Gastroesophageal sphincter (tissue), 4 donors: ENCODE measurements around the gene ERMP1. TPM values are rescaled to one million over a fixed set of nuclear protein-coding genes. Genes with fewer than 3 reads are reported as not detected.

Experiments used
- ATAC-seq: fragments of 150-250 bp; one replicate; pipeline ENCODE4 v1.9.1; 2016; ENCODE audit warnings: mild to moderate bottlenecking, moderate library complexity
- H3K27ac ChIP-seq, 4 donors: fragments of 200-600 bp; sonication (generic) in 3 of 4; 1 replicate in 3 of 4; 2 replicates in 1 of 4; pipeline ENCODE4 v1.5.1; 2016 to 2019
- H3K27me3 ChIP-seq: fragments of 200-600 bp; sonication (generic); one replicate; pipeline ENCODE4 v1.5.1; 2019
- H3K36me3 ChIP-seq, 2 donors: fragments of 200-600 bp; sonication (generic); one replicate each; pipeline ENCODE4 v1.5.1; 2019; ENCODE audit warnings: control low read depth in 1 of 2
- H3K4me1 ChIP-seq, 3 donors: fragments of 200-600 bp; sonication (generic); 1 replicate in 2 of 3; 2 replicates in 1 of 3; pipeline ENCODE4 v1.5.1; 2016 to 2019; ENCODE audit warnings: control low read depth in 2 of 3
- H3K4me3 ChIP-seq, 2 donors: fragments of 200-600 bp; sonication (generic); one replicate each; pipeline ENCODE4 v1.5.1; 2019; ENCODE audit warnings: mild to moderate bottlenecking in 1 of 2, moderate library complexity in 1 of 2
- H3K9me3 ChIP-seq, 3 donors: fragments of 200-600 bp; sonication (generic); one replicate each; pipeline ENCODE4 v1.5.1; 2017 to 2019; ENCODE audit warnings: control low read depth in 2 of 3
- EP300 ChIP-seq: sonication (generic); formaldehyde crosslinking; IDR thresholded peaks from one replicate; pipeline ENCODE4 v1.6.1; 2017; ENCODE audit warnings: antibody characterized with exemption, mild to moderate bottlenecking
- POLR2A ChIP-seq, 2 donors: fragments of 450-650 bp; IDR thresholded peaks; one replicate each; pipeline ENCODE4 v1.6.1; 2017; ENCODE audit warnings: antibody characterized with exemption in 2 of 2, mild to moderate bottlenecking in 2 of 2, moderate library complexity in 1 of 2
- POLR2AphosphoS5 ChIP-seq: sonication (generic); formaldehyde crosslinking; IDR thresholded peaks from one replicate; pipeline ENCODE4 v1.6.1; 2017; ENCODE audit warnings: antibody characterized with exemption
- WGBS, 2 donors: methylation state at CpG; one replicate each; pipeline ENCODE4 v1.1.5; 2018; ENCODE audit warnings: low coverage in 1 of 2; 5-methylcytosine and 5-hydroxymethylcytosine counted together
- total RNA-seq, 4 donors: library from RNA; depleted of rRNA; stranded (reverse); fragments of >200 nt; gene quantifications; one replicate each; pipeline ENCODE4 v1.1.0, GENCODE V29; 2016
- TF ChIP-seq, protein P1 (sequence below), 4 experiments: fragments of 200-600 bp in 2 of 4; fragments of 450-650 bp in 2 of 4; sonication (generic) in 1 of 4; IDR thresholded peaks; one replicate each; pipeline ENCODE4 v1.5.1; 2017 to 2019; ENCODE audit warnings: antibody characterized with exemption in 4 of 4, mild to moderate bottlenecking in 2 of 4, moderate library complexity in 2 of 4

Gene ERMP1
- total RNA-seq, 4 donors from 2014 or later = 6.6 to 12.2 (median 11.7) TPM

DNA sequence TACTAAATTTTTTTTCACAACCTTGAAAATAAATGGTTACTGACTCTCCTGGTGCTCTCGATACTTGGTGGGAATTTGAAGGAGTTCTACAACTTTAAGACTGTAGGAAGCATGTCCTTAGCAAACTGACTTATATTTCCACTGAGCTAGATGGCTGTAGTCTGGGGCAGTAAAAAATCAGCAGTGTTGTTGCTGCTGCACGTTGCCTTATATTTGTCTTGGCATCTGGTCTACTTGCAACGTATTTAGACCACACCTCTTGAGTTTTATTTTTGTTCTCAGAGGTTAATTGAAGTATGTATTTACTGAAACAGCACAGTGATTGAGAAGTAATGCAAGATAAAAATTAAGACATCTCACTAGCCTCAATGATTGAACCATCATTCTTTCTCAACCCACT is 76.3 kb downstream of the ERMP1 start:
- no peak for ATAC-seq
- no peaks in the 10 kb centered on the region for H3K9me3 ChIP-seq
- H3K27ac ChIP-seq = no peak overlapping the region
- H3K36me3 ChIP-seq = peaks cover 0 to 69% of the 10 kb centered on the region in 2 donors
- 72 to 83% methylated on average over 3 of the region's 3 CpGs for WGBS, 2 donors
- H3K4me3 ChIP-seq = no peak overlapping the region
- TF ChIP-seq, protein P1, sequence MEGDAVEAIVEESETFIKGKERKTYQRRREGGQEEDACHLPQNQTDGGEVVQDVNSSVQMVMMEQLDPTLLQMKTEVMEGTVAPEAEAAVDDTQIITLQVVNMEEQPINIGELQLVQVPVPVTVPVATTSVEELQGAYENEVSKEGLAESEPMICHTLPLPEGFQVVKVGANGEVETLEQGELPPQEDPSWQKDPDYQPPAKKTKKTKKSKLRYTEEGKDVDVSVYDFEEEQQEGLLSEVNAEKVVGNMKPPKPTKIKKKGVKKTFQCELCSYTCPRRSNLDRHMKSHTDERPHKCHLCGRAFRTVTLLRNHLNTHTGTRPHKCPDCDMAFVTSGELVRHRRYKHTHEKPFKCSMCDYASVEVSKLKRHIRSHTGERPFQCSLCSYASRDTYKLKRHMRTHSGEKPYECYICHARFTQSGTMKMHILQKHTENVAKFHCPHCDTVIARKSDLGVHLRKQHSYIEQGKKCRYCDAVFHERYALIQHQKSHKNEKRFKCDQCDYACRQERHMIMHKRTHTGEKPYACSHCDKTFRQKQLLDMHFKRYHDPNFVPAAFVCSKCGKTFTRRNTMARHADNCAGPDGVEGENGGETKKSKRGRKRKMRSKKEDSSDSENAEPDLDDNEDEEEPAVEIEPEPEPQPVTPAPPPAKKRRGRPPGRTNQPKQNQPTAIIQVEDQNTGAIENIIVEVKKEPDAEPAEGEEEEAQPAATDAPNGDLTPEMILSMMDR (IDR thresholded peaks at IDR 0.05) = no peak
- TF ChIP-seq POLR2AphosphoS5 (no peak), EP300 (no peak), POLR2A (IDR thresholded peaks at IDR 0.05) (no peak)
- no peaks in the 10 kb centered on the region for H3K4me1 ChIP-seq
- H3K27me3 ChIP-seq = no peaks in the 10 kb centered on the region

DNA sequence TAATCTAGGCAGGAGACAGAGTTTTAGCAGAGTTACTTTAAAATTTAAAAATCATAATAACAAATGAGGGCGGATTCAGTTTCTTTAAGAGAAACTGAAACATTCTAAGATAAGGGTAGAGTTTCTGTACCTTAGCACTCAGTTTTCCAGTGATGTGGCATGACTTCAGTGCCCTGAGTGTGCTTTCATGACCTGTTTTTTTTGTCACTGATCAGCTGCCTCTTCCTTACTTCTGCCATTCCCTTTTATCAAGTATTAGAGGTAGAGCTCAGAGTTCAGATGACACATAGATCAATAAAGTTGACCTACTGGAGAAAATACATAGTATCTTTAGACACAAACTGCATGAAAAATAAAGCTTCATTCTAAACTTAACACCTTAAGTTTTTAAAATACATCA is 82.3 kb downstream of the ERMP1 start:
- Histone ChIP-seq H3K4me3 (no peak overlapping the region), H3K9me3 (no peaks in the 10 kb centered on the region), H3K4me1 (no peaks in the 10 kb centered on the region), H3K36me3 (peaks cover 2 to 64% of the 10 kb centered on the region in 2 donors), H3K27me3 (no peaks in the 10 kb centered on the region), H3K27ac (no peak overlapping the region)
- TF ChIP-seq, protein P1 (IDR thresholded peaks at IDR 0.05) = no peak
- TF ChIP-seq EP300 (no peak), POLR2AphosphoS5 (no peak), POLR2A (IDR thresholded peaks at IDR 0.05) (no peak)
- no peak for ATAC-seq
- 94 to 100% methylated on average over 1 of the region's 1 CpG for WGBS, 2 donors

DNA sequence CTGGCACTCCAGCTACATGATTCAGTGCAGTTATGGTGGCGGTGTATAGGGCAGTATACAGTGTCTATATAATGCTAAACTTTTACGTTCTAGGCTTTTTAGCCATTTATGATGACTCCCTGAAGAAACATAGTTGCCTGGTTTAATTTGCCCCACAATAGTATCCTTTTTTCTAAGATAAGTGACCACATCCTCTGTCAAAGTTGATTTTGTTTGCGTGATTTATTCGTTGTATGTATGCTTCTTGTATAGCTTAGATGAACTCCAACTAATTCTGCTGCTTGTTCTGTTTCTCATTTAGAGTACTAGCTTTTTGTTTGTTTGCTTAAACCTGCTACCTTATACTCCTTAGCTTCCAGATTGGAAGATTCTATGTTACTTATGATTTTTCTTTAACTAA is 83.6 kb downstream of the ERMP1 start:
- no peaks in the 10 kb centered on the region for H3K27me3 ChIP-seq
- WGBS, 2 donors = 88 to 96% methylated on average over 4 of the region's 4 CpGs
- TF ChIP-seq POLR2AphosphoS5 = no peak
- TF ChIP-seq POLR2A (IDR thresholded peaks at IDR 0.05) = no peak
- TF ChIP-seq EP300 = no peak
- TF ChIP-seq, protein P1 (IDR thresholded peaks at IDR 0.05) = no peak
- H3K9me3 ChIP-seq = no peaks in the 10 kb centered on the region
- H3K4me3 ChIP-seq = no peak overlapping the region
- peaks cover 2 to 73% of the 10 kb centered on the region in 2 donors for H3K36me3 ChIP-seq
- ATAC-seq = no peak
- no peaks in the 10 kb centered on the region for H3K4me1 ChIP-seq
- H3K27ac ChIP-seq = no peak overlapping the region

DNA sequence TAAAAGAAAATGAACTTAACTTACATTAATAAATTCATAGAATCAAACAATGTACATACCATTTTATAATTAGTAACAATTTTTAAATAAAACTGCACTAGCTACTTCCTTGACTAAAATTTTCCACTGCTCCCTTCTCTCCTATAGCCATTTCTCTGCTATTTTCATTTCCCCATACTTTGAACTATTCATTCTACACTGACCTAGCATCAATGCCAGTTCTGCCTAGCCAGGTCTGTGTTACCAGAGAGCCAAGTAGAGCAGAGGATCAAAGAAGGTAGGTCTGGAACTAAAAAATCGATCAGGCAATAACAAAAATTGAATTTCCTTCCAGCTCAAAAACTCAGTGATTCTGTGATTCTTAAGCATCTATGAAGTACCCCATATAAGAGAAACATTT is 84.5 kb downstream of the ERMP1 start:
- TF ChIP-seq POLR2AphosphoS5 (no peak), EP300 (no peak), POLR2A (IDR thresholded peaks at IDR 0.05) (no peak)
- TF ChIP-seq, protein P1 (IDR thresholded peaks at IDR 0.05) = no peak
- no peaks in the 10 kb centered on the region for H3K9me3 ChIP-seq
- H3K4me1 ChIP-seq = no peaks in the 10 kb centered on the region
- no peak overlapping the region for H3K27ac ChIP-seq
- peaks cover 2 to 75% of the 10 kb centered on the region in 2 donors for H3K36me3 ChIP-seq
- H3K4me3 ChIP-seq = no peak overlapping the region
- no peaks in the 10 kb centered on the region for H3K27me3 ChIP-seq
- ATAC-seq = no peak
- WGBS, 2 donors = 100% methylated on average over 1 of the region's 1 CpG

DNA sequence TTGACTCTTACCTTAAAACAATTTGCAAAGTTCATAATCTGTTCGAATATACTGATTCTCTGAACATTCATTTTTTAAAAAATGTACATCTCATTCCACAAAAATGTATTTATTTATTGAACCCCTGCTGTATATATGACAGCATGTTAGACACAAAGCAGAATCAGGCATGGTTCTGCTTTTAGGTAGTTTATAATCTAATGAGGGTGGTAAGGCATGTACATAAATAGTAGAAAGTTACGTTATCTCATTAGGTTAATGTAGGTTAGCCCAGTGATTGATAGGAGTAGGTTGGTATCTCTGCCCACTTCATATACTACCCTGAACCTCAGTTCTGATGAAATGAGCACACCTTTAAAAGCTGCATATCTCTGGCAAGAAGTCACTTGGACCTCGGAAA is 89.8 kb downstream of the ERMP1 start:
- H3K27ac ChIP-seq = no peak overlapping the region
- TF ChIP-seq POLR2A (IDR thresholded peaks at IDR 0.05) (no peak), EP300 (no peak), POLR2AphosphoS5 (no peak)
- TF ChIP-seq, protein P1 (IDR thresholded peaks at IDR 0.05) = no peak
- H3K4me1 ChIP-seq = no peaks in the 10 kb centered on the region
- H3K4me3 ChIP-seq = no peak overlapping the region
- no peak for ATAC-seq
- WGBS, 2 donors = 82 to 88% methylated on average over 3 of the region's 3 CpGs
- H3K36me3 ChIP-seq = peaks cover 0 to 68% of the 10 kb centered on the region in 2 donors
- no peaks in the 10 kb centered on the region for H3K27me3 ChIP-seq
- H3K9me3 ChIP-seq = no peaks in the 10 kb centered on the region
